Thoracic aorta (tissue), 2 donors: ENCODE measurements around the gene PEPD. TPM values are rescaled to one million over a fixed set of nuclear protein-coding genes. Genes with fewer than 3 reads are reported as not detected.

Source experiments
- ATAC-seq: fragments of 150-250 bp; one replicate; pipeline ENCODE4 v1.8.0; 2017; ENCODE audit warnings: low read depth; ENCODE audit not compliant: insufficient number of reproducible peaks, low FRiP score
- DNase-seq: peaks from one replicate; pipeline ENCODE4 v3.0.0-alpha.2; 2020; ENCODE audit warnings: low spot score
- H3K27ac ChIP-seq, 2 donors: fragments of 200-600 bp; sonication (generic); 1 replicate in 1 of 2; 2 replicates in 1 of 2; pipeline ENCODE4 v1.5.1; 2016; ENCODE audit warnings: mild to moderate bottlenecking in 2 of 2, moderate library complexity in 2 of 2
- H3K27me3 ChIP-seq: fragments of 200-600 bp; sonication (generic); replicated peaks from 2 replicates; pipeline ENCODE4 v1.6.0; 2016; ENCODE audit warnings: mild to moderate bottlenecking; ENCODE audit not compliant: insufficient read depth
- H3K36me3 ChIP-seq: fragments of 200-600 bp; sonication (generic); one replicate; pipeline ENCODE4 v1.5.1; 2016
- H3K4me1 ChIP-seq, 2 donors: fragments of 200-600 bp; sonication (generic); 1 replicate in 1 of 2; 2 replicates in 1 of 2; pipeline versions ENCODE4 v1.5.1 to v1.6.0; 2016; ENCODE audit warnings: low read depth in 2 of 2, mild to moderate bottlenecking in 1 of 2; ENCODE audit not compliant: control insufficient read depth in 1 of 2
- H3K4me3 ChIP-seq: fragments of 200-600 bp; sonication (generic); 2 replicates; pipeline ENCODE4 v1.5.1; 2016; ENCODE audit warnings: mild to moderate bottlenecking
- H3K9me3 ChIP-seq: fragments of 200-600 bp; sonication (generic); 2 replicates; pipeline ENCODE4 v1.5.1; 2016
- CTCF ChIP-seq: fragments of 200-600 bp; sonication (generic); IDR thresholded peaks from one replicate; pipeline ENCODE4 v1.5.1; 2019; ENCODE audit warnings: antibody characterized with exemption
- total RNA-seq, 2 donors: library from RNA; depleted of rRNA; stranded (reverse); fragments of >200 nt; gene quantifications; one replicate each; pipeline versions ENCODE4 v1.1.0 to v1.2.3, GENCODE V29; 2016

The PEPD gene
- total RNA-seq, 2 donors from 2014 or later = 48.7 to 70.9 TPM

- Histone ChIP-seq H3K27ac (no peak overlapping the region), H3K27me3 (no peaks in the 10 kb centered on the region), H3K4me3 (no peak overlapping the region), H3K9me3 (no peaks in the 10 kb centered on the region), H3K4me1 (no peaks in the 10 kb centered on the region), H3K36me3 (no peaks in the 10 kb centered on the region)
- no peak for TF ChIP-seq CTCF
- no peak for DNase-seq
- ATAC-seq = no peak
Measured at GRCh38 chr19:33561261-33561660, 39.7 kb upstream of the PEPD start.

GRCh38 chr19:33559996-33560395, 38.4 kb upstream of the PEPD start:
- Histone ChIP-seq H3K9me3 (no peaks in the 10 kb centered on the region), H3K27ac (no peak overlapping the region), H3K27me3 (no peaks in the 10 kb centered on the region), H3K4me3 (no peak overlapping the region), H3K4me1 (no peaks in the 10 kb centered on the region), H3K36me3 (no peaks in the 10 kb centered on the region)
- TF ChIP-seq CTCF = no peak
- no peak for DNase-seq
- ATAC-seq = no peak

- H3K27me3 ChIP-seq = no peaks in the 10 kb centered on the region
- no peak for TF ChIP-seq CTCF
- DNase-seq (no peak), ATAC-seq (no peak)
- H3K36me3 ChIP-seq = no peaks in the 10 kb centered on the region
- H3K27ac ChIP-seq = no peak overlapping the region
- no peaks in the 10 kb centered on the region for H3K9me3 ChIP-seq
- no peaks in the 10 kb centered on the region for H3K4me1 ChIP-seq
- H3K4me3 ChIP-seq = no peak overlapping the region
Measured at GRCh38 chr19:33558856-33559255, 37.3 kb upstream of the PEPD start.

GRCh38 chr19:33558151-33558550, 36.6 kb upstream of the PEPD start:
- no peaks in the 10 kb centered on the region for H3K36me3 ChIP-seq
- no peak for TF ChIP-seq CTCF
- H3K4me1 ChIP-seq = no peaks in the 10 kb centered on the region
- H3K9me3 ChIP-seq = no peaks in the 10 kb centered on the region
- ATAC-seq = no peak
- no peak for DNase-seq
- H3K4me3 ChIP-seq = no peak overlapping the region
- H3K27ac ChIP-seq = no peak overlapping the region
- H3K27me3 ChIP-seq = no peaks in the 10 kb centered on the region

- no peak for TF ChIP-seq CTCF
- H3K27me3 ChIP-seq = no peaks in the 10 kb centered on the region
- no peak for ATAC-seq
- H3K4me1 ChIP-seq = no peaks in the 10 kb centered on the region
- no peaks in the 10 kb centered on the region for H3K36me3 ChIP-seq
- DNase-seq = no peak
- H3K4me3 ChIP-seq = no peak overlapping the region
- H3K27ac ChIP-seq = no peak overlapping the region
- no peaks in the 10 kb centered on the region for H3K9me3 ChIP-seq
Measured at GRCh38 chr19:33557720-33558119, 36.1 kb upstream of the PEPD start.
